GM19395 (cell line): ENCODE data around the gene TRAFD1.

Experiments used
- ATAC-seq: cut with Tn5 transposase; IDR thresholded peaks from one replicate; pipeline ENCODE4 v1.9.1; 2021; ENCODE audit warnings: mild to moderate bottlenecking, moderate library complexity; ENCODE audit not compliant: unreplicated experiment

The TRAFD1 gene

DNA sequence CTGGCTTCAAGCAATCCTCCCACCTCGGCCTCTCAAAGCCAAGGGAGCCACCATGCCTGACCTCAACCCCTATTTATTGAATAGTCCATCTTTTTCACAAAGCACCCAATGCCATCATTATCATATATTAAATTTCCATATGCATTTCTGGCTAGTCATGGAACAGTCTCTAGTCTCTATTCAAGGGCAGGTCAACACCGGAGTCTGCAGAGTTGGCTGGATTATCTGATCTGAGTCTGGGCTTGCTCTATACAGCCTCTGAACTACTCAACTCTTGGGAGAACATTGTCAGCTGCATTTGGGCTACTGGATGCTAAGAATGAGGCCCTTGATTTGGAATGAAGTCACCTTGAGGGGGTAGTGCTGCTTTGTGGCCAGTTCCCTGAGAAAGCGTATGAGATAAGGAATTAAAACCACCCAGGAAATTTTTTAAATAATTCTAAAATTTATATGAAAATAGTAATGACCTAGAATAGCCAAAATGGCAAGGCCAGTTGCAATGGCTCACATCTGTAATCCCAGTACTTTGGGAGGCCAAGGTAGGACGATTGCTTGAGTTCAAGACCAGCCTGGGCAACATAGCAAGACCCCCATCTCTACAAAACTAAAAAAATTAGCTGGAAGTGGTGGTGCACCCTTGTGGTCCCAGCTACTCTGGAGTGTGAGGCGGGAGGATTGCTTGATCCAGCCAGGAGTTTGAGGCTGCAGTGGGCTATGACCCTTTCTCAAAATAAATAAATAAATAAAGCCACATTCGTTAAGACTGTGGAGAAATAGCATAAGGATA, 9.9 kb upstream of the TRAFD1 start:
- ATAC-seq: no peak

DNA sequence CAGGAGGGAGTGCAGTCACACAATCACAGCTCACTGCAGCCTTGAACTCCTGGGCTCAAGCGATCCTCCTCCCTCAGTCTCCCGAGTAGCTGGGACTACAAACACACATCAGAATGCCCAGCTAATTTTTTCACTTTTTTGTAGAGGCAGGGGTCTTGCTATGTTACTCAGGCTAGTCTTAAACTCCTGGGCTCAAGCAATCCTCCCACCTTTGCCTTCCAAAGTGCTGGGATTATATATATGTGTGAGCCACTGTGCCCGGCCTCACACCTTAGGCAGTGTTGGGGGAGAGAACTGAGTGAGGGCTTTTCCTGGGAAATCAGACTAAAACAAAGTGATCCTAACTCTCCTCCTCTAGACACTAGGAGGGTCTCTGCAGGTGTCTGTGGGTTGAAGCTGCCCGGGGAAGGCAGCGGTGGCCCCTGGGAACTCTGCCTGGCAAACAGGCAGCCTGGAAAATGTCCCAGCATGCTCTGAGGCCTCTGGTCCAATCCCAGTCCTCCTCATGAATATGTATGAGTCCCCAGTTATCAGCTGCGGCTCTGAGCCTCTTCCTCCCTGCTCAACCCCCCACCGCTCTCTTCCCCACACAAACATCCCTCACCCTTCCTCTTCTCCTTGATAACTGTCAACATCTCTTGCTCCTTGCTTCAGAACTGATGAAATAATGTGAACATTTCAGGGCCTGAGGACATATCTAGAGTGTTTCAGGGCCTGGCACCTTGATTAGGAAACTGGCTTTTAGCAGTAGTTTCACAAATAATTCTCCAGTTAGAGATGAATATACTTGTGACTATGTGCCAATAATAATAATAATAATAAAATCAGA, 8.9 kb upstream of the TRAFD1 start:
- ATAC-seq: no peak

DNA sequence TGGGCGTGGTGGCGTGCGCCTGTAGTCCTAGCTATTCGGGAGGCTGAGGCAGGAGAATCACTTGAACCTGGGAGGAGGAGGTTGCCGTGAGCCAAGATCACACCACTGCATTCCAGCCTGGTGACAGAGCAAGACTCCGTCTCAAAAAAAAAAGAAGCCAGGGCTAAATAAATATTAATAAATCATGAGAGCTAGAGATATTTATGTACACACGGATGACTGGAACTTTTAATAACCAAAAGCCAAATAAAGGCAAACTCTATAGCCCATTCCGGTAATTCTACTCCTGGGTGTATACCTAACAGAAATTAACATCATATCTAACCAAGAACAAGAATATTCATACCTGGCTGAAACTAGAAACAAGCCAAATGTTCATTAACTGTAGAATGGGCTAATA, 7.7 kb upstream of the TRAFD1 start:
- no peak for ATAC-seq

GRCh38 chr12:112121780-112122565, 3.4 kb upstream of the TRAFD1 start:
- no peak for ATAC-seq

DNA sequence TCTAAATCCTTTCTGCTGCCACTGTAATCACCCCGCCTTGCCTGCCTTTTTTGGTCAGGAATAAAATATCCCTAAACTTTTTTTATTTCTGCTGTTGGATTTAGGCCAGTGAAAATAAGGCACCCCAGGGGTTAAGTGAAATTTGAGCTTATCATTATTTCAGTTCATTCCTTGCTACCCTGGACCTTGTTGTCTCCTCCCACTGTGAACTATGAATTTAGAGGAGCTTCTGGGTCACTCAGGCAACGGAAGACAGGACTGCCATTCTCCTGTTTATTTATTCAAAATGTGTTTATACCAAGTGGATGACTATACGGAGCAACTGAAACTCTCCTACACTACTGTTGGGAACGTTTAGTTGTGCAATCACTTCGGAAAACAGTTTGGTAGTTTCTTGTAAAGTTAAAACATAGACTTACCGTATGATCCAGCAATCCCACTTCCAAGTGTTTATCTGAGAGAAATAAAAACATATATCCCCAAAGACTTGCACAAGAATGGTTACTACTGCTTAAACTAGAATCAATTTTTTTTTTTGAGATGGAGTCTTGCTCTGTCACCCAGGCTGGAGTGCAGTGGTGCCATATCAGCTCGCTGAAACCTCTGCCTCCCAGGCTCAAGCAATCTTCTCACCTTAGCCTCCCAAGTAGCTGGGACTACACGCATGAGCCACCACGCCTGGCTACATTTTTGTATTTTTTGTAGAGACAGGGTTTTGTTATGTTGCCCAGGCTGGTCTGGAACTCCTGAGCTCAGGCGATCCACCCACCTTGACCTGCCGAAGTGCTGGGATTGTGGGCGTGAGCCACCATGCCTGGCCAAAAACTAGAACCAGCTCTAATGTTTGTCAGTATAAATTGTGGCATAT, 2.3 kb upstream of the TRAFD1 start:
- no peak for ATAC-seq

DNA sequence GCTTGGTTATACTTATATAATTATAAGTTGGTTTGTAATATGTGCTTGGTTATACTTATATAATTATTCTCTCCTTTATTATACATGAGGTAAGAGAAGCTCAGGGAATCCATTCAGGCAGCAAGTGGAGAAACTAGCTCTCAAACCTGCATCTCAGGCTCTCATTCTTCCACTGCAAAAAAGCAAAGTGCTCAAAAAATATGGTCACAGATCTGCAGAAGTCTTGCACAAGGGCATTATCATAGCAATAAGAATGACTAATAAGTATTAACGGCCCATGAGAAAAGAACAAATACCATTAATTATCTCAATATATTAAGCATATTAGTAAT, 476 bp upstream of the TRAFD1 start:
- no peak for ATAC-seq

DNA sequence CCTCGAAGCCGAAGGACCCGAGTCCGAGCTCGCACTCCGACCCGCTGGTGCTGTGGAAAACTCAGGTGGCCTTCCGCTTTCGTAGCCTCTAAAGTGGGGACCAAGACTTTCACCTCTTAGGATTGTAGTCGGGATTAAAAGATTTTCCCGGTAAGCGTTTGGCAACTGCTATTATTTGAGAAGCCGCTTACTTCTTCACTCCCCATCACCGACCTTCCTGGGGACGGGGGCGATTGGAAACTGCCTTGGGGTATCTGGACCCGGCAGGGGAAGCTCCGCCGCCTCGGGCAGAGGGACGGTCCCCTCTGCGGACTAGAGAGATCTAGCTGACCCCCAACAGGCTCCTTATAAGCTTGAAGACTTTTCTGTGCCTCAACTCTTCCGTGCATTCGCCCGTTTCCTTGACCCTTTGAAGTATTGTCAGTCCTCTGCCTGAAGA, 659 bp downstream of the TRAFD1 start:
- no peak for ATAC-seq

- ATAC-seq: no peak
Observed at GRCh38 chr12:112126911-112127310, 1.6 kb downstream of the TRAFD1 start.

GRCh38 chr12:112130441-112130998, 5.2 kb downstream of the TRAFD1 start:
- no peak for ATAC-seq

DNA sequence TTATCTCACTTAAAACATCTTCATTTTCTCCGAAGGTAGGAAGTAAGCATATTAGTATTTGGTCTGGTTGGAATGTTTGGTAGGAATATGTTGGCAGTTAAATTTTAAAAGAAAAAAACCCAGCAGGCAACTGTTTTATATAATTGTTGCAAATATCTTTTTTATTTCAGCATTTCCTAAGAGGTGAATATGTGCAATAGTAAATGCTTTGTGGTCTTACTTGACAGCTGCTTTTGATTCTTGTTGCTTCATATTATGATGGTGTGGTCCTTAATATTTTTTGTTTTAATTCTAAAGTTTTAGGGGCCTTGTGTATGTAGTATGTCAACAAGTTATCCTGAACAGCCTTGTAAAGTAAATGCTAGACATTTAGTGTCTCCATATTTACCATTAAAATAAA, 6.3 kb downstream of the TRAFD1 start:
- no peak for ATAC-seq

DNA sequence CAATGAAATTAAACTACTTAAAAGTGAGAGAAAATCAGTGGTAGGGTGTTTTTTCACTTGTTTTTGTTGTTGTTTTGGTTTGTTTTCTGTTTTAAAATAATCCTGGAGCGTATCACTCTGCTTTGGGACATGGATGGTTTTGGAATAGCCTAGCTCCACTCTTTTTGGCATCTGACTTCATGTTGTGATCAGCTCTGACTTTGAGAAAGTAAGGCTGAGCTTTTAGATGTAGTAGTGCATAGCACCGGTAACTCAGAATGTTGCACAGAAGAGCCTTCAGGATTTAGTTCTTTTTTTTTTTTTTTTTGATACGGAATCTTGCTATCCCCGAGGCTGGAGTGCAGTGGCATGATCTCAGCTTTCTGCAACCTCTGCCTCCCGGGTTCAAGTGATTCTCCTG, 8.1 kb downstream of the TRAFD1 start:
- no peak for ATAC-seq

- no peak for ATAC-seq
Observed at GRCh38 chr12:112134731-112135130, 9.4 kb downstream of the TRAFD1 start.

- no peak for ATAC-seq
Observed at GRCh38 chr12:112140728-112141127, 15.4 kb downstream of the TRAFD1 start.

- ATAC-seq: no peak
Observed at GRCh38 chr12:112146123-112146522, 20.8 kb downstream of the TRAFD1 start.

- ATAC-seq: no peak
Observed at GRCh38 chr12:112148031-112148513, 22.7 kb downstream of the TRAFD1 start.

- no peak for ATAC-seq
Observed at GRCh38 chr12:112149596-112149995, 24.2 kb downstream of the TRAFD1 start.

- ATAC-seq: no peak
Observed at GRCh38 chr12:112151766-112152541, 26.6 kb downstream of the TRAFD1 start.

DNA sequence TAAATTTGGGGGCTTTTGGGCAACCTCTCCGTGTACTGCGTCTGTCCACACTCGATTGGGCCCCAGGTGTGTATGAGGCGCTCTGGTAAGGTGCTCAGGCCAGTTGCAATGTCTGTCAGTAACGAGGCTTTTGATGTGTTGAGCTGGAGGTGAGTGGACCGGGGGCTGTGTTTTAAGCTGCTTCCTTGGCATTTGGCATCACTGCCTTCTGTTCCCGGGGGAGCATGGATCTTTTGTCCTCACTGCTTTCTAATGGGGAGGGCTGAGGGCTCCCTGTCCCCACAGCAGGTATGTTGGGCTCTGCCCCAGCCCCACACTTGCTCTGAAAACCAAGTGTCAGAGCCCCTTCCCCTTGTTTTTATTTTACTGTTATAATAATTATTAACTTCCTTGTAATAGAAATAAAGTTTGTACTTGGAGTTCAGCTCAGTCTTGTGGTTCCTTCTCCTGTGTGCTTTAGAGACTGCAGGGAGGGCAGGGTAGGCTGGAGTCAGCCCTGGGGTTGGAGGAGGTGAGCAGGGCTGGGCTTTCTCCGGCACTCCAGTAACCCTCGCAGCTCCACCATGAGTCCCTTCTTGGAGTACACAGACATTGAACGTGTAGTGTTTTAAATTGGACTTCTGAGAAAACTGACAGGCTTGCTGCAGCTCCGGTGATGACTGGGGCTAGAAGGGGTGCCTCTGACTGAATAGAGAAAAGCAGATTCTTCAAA, 28.0 kb downstream of the TRAFD1 start:
- no peak for ATAC-seq

DNA sequence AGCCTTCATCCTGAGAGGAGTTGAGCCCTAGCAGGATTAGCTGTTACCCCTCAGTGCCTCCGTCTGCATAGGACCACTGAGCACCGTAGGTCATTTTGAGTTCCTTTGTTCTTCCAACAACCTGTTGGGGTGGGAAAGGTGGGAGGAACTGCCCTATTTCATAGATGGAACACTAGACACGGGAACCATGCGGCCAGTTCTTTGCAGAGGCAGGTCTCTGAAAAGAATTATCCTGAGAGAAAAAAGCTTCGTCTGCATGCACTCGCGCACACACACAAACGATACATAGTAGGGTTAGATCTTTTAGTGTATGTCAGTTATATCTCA, 28.5 kb downstream of the TRAFD1 start:
- ATAC-seq: no peak
